GM19324 (cell line): ENCODE data around the gene CLDN2.

Experiments used
- ATAC-seq: cut with Tn5 transposase; IDR thresholded peaks from one replicate; pipeline ENCODE4 v1.9.1; 2021; ENCODE audit warnings: mild to moderate bottlenecking, moderate library complexity; ENCODE audit not compliant: unreplicated experiment, low FRiP score

CLDN2 gene

DNA sequence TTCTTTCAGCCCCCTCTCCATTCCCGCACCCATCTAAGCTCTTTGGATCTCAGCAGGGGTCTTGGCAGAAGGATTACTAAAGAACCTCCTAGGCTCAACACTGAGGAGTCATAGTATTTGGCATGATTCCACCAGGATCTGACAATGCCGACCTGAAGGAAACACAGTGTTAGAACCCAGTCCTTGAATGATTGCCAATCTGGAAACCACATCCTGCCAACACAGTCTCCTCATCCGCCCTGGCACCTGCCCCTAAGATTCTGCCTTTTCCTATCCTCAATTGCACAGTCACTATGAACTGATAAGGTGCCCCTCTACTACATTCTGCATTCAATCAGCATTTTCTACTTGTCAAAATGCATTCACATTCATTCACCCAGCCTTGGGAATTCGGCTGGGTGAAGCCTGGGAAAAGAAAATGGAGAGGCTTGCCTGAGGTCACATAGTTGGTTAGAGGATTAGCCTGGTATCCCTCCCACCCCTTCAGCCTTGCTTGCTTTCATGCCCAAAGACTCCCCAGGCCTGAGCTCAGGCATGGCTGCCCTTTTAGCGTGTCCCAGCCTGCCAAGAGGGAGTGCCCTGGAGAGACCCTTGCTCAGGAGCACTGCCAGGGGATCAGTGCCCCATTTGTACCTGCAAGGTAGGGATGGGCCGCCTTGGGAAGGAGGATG lies 2.2 kb upstream of the CLDN2 start:
- ATAC-seq = no peak

DNA sequence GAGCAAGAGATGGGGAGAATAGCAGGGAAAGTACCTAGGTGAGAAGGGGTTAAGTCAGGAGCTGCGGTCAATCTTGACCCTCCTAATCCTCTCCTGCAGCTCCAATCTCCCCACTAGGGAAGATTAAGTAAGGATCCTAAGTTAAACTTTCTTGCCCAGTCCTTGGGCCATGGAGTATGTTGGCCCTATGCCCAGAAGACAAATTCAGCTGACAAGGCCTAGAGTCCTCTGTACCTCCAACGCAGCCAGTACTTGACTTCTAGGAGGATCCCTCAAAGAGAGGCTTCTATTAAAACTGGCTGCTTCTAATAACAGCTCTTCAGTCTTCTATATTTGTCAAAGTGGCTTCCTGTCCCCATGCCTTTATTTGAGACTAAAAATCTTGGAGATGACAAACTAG lies 1.4 kb downstream of the CLDN2 start:
- ATAC-seq = no peak

DNA sequence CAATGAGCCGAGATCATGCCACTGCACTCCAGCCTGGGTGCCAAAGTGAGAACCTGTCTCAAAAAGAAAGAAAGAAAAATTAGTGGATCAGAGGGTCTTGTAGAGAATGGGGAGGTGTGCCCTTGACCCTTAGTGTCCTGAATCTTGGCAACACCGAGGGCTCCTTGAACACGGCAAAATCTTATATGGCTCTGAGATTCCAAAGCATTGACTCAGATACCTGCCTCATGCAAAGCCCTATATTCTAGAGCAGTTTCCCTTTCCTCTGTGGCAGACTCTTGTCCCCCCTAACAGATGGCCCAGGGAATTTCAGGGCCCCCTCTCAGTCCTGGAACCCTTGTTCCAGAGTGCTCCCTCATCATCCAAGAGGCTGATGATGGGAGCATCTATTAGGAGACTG lies 6.8 kb downstream of the CLDN2 start:
- ATAC-seq = no peak

- ATAC-seq = no peak
Observed at GRCh38 chrX:106927700-106928099, 7.5 kb downstream of the CLDN2 start.

DNA sequence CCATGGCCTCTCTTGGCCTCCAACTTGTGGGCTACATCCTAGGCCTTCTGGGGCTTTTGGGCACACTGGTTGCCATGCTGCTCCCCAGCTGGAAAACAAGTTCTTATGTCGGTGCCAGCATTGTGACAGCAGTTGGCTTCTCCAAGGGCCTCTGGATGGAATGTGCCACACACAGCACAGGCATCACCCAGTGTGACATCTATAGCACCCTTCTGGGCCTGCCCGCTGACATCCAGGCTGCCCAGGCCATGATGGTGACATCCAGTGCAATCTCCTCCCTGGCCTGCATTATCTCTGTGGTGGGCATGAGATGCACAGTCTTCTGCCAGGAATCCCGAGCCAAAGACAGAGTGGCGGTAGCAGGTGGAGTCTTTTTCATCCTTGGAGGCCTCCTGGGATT lies 8.0 kb downstream of the CLDN2 start:
- ATAC-seq = no peak

GRCh38 chrX:106931831-106932491 lies 11.8 kb downstream of the CLDN2 start:
- ATAC-seq = no peak

GRCh38 chrX:106932492-106932923 lies 12.3 kb downstream of the CLDN2 start:
- no peak for ATAC-seq

DNA sequence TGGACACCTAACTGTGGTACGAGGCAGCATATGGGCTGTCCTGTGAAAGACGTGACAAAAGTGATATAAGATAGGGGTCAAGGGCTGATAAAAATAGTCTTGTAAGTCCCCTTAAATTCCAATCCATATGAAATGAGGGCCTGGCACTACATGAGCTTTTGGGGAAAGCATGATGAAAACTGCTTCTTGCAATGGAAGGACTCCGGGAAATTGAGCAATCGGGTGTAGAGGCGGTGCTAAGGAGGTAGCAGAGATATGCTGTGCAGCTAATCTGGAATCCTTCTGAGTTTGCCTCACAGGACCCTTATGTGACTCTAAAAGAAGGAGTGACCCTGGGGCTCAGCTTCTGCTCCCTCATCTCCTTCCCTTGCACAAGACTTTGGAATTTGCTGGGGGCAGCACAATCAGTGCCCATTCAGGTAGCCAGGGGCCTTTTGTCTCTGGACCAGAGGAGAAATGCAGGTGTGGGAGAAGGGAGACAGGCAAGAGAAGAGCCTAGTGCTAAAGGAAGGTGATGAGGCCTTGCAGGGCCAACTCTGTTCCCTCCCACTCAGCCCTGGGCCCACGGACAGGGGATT lies 12.8 kb downstream of the CLDN2 start:
- ATAC-seq = no peak

GRCh38 chrX:106933538-106933961 lies 13.3 kb downstream of the CLDN2 start:
- no peak for ATAC-seq

DNA sequence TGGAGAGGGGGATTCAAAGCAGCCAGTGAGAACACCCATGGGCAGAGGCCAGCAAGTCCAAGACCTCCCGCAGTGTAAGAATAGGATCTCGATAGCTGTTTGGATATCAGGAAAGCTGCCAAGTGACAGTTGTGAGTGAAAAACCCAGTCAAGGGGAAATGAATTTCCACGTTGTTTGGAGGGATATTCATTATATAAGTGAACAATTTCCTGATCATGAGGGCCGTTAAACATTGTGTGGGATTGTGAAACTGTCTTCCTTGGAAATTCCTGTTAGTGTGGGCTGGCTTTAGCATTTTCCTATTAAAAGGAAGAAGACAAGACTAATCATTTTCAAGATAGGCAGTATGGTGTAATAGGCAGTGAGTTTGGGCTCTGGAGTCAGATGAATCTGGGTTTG lies 15.0 kb downstream of the CLDN2 start:
- no peak for ATAC-seq

- ATAC-seq = no peak
Observed at GRCh38 chrX:106936246-106936645, 16.0 kb downstream of the CLDN2 start.

GRCh38 chrX:106939566-106939965 lies 19.4 kb downstream of the CLDN2 start:
- no peak for ATAC-seq

- ATAC-seq = no peak
Observed at GRCh38 chrX:106940068-106940467, 19.9 kb downstream of the CLDN2 start.

DNA sequence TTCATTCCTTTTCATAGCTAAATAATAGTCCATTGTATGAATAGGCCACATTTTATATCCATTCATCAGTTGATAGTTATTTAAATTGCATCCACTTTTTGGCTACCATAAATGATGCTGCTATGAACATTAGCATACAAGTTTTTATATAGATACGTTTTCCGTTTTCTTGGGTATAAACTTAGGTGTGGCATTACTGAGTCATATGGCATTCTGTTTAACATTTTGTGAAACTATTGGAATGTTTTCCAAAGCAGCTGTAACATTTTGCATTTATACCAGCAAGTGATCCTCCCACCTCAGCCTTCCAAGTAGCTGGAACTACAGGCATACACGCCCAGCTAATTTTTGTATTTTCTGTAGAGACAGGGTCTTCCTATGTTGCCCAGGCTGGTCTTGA lies 26.3 kb downstream of the CLDN2 start:
- ATAC-seq = no peak

GRCh38 chrX:106948641-106949040 lies 28.4 kb downstream of the CLDN2 start:
- no peak for ATAC-seq

DNA sequence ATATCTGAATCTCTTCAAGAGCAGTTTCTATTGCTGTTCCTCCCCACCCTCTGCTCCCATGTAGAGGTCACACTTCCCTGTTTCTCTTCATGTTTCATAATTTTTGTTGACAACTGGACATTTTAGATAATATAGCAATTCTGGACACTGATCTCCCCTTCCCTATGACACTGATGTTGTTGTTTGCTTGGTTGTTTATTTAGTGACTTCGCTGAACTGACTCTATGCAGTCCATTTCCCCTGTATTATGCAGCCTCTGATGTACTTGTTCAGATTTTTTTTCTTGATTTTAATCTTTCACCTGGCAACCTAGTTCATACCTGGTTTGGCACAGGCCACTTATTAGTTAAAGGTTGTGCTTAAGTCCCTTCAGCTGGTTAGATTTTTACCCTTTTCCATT lies 29.2 kb downstream of the CLDN2 start:
- ATAC-seq = no peak

DNA sequence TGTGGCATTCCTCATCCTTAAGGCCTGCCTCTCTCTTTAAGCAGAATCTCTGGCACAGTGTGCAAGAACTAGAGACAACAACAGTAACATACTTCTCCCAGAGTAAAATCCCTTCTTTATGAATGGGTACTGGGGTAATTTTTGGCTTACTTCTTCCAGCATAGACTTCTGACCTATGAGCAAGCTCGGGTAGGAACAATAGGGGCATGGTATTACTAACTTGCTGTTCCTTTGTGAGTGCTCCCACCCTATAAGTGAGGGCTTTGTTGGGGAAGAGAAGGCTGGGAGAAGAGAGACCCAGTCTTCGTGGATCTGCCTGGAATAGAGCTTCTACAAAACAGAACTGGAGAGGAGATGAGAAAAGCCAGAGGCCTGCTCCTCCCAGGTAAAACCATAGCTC lies 30.2 kb downstream of the CLDN2 start:
- no peak for ATAC-seq

- no peak for ATAC-seq
Observed at GRCh38 chrX:106951230-106951629, 31.0 kb downstream of the CLDN2 start.

DNA sequence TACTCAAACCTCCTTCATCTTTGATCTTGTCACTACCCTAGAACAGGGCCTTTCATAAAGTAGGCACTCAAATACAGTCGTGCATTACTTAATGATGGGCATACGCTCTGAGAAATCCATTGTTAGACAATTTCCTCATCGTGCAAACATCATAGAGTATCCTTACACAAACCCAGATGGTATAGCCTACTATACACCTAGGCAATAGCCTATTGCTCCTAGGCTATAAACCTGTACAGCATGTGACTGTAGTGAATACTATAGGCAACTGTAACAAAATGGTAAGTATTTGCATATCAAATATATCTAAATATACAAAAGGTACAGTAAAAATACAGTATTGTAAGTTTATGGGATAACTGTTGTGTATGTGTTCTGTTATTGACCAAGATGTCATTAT lies 31.9 kb downstream of the CLDN2 start:
- ATAC-seq = no peak

DNA sequence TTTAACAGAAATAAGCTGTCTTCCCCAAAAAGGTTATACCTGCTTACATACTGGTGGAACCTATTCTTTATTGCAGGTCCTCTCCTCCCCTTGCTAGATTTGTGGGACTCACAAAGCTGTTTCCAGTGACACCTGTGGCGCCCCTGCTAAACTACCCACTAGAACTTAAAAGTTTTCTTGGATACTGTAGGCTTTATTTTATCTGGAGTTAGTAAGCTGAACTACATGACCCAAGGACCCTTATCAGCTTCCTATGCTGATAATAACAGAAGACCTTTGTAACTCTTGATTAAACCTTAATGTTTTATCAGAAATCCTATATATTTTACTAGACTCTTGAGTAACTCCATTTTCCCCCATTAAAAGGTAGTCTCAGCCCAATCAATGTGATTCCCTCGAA lies 32.3 kb downstream of the CLDN2 start:
- ATAC-seq = no peak

- ATAC-seq = no peak
Observed at GRCh38 chrX:106952988-106953387, 32.8 kb downstream of the CLDN2 start.

DNA sequence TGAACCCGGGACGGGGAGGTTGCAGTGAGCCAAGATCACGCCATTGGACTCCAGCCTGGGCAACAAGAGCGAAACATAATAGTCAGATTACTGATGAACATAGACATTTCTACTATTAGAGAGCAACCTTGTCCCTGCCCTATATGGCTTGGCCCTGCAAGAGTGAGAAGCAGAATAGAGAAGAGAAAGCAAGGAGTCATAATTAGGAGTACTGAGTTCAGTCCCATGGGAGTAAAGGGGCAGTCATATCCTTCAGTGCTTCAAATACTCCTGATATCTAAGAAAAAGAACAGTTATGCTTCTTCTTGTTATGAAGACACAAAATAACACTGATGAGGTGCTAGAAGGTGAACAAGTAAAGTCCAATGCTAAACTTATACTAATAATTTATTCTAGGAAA lies 33.8 kb downstream of the CLDN2 start:
- ATAC-seq = no peak
